B cell (primary cell): ENCODE results near the gene AGL.

Source experiments
- CTCF ChIP-seq: fragments of 200-600 bp; IDR thresholded peaks from one replicate; pipeline ENCODE4 v1.8.0; 2022; ENCODE audit warnings: antibody characterized with exemption, mild to moderate bottlenecking
- EZH2 ChIP-seq: IDR thresholded peaks from 2 replicates; pipeline ENCODE4 v1.6.1; 2012; ENCODE audit warnings: borderline replicate concordance, low read depth, mild to moderate bottlenecking, moderate library complexity, low read length; ENCODE audit not compliant: insufficient read depth, poor library complexity, severe bottlenecking

GRCh38 chr1:99850459-99851291 is 514 bp downstream of the AGL start:
- TF ChIP-seq CTCF: no peak
- no peak for TF ChIP-seq EZH2
